ENCODE data around the gene UNC13C.

GRCh38 chr15:54364961-54365360, 386.7 kb downstream of the UNC13C start:
- TF ChIP-seq, protein P1, sequence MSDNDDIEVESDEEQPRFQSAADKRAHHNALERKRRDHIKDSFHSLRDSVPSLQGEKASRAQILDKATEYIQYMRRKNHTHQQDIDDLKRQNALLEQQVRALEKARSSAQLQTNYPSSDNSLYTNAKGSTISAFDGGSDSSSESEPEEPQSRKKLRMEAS (IDR thresholded peaks at IDR 0.05), result no peak
- TF ChIP-seq TAF1 (IDR thresholded peaks at IDR 0.05; ENCODE audit: low read depth), result no peak

Data from Ishikawa (cell line).